Measurements from ENCODE around the gene NUDT4.

Gene NUDT4

DNA sequence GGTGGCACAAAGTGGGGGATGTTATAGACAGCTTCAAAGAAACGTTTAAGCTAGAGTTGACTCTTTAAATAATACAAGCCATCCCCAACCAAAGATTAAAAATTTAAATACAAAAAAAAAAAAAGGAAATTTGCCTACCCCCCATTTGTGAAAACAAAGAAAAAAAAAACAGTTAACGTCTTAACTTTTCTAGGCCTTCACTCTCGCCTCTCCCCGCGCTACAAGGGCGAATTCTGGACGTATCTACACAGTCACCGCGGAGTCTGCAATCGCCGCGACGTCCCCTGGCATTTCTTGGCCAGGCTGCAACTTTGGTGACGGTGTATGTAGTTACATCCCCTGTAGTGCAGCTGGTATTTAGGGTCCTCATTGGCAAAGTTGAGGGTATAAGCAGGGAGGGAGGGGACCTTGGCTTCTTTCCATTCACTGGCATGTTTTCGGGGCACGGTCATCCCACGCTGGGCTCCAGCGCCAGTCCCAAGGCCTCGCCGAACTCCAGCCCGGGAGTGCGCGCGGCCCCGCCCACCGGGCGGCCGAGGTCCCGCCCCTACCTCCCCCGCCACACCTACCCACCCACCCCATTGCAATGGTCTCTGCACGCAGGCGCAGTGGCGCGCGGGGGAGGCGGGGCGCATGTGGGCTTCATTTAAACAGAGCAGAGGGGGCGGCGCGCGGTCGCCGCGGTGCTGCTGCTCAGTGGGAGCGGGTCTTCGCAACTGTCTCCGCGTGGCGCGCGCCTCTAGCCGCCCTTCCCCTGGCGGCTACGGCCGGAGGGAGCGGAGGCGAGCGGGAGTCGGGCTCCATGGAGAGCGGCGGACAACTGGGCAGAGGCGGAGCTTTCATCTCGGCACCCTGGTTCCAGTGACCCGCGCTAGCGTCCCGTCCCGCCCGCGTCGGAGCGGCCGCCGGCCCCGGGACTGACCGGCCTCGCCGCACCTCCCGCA, at the start of gene NUDT4:
Gene NUDT4 (plus strand): TSS at position 674 of the 944 bp plus-strand sequence. CDS start 398 bp downstream, outside the sequence.
- DNase-seq (ENCODE audit: low read depth, low spot score), result no peak

DNA sequence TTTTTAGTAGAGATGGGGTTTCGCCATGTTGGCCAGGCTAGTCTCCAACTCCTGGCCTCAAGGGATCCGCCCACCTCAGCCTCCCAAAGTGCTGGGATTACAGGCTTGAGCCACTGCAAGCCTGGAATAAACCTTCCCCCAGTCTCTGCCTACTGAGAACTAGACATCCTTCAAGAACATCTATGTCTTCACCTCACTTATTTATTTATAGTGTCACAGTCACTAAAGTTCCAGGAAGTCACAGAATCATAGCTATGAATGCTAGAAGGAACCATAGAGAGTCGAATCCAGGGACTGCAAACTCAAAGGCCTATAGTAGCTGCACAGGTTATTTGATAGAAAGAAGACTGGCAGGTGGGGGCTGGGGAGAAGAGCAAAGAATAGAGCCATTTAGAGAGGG, 44.7 kb upstream of the NUDT4 start:
- no peak for DNase-seq (ENCODE audit: low read depth, low spot score)

DNA sequence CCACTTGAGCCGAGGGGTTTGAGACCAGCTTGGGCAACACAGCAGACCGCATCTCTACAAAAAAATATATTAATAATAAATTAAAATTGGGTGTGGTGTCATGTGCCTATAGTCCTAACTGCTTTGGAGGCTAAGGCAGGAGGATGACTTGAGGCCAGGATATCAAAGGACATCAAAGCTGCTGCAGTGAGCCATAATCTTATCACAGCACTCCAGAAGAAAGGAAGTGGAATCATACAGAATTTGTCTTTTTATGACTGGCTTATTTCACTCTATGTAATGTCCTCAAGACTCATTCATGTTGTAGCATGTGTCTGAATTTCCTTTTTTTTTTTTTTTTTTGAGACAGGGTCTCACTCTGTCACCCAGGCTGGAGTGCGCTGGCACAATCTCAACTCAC, 43.9 kb upstream of the NUDT4 start:
- DNase-seq (ENCODE audit: low read depth, low spot score), result no peak

DNA sequence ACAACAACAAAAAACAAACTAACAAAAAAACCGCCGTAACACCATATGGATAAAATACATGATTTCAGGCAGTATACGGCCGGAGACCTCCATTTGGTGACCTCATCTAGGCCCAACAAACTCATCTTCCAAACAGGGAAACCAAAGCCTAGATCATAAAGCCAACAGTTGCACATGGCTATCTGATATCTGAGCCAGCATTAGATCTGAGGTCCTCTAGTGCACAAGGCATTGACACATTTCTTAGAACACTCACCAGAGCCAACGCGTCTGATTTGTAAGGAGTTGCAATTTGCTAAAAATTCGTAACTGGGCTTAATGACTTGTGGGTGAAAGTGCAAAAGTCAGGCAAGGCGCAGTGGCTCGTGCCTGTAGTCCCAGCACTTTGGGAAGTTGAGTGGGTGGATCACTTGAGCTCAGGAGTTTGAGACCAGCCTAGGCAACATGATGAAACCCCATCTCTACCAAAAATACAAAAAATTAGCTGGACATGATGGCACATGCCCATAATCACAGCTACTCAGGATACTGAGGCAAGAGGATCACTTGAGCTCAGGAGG, 42.0 kb upstream of the NUDT4 start:
- DNase-seq (ENCODE audit: low read depth, low spot score), result no peak

DNA sequence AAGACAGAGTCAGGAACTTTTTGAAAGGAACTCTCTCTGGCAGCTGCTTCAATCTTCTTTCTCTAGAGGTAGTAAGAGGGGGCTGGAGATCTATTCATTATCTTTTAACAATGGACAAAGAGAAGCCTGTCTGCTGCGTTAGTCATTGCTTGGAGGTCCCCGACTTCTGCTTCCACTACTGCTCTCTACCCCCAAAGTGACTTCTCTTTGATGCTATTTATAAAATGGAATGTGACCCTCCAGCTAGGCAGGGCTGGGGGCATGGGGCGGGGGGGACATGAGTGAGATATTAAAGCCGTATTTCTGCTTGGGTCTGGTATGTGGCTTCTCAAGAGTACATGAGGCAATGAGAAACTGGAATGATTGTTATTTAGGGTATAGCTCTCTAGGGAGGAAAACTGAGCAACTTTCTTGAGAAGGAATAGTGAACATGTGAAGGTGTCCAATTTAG, 41.4 kb upstream of the NUDT4 start:
- DNase-seq (ENCODE audit: low read depth, low spot score), result no peak

DNA sequence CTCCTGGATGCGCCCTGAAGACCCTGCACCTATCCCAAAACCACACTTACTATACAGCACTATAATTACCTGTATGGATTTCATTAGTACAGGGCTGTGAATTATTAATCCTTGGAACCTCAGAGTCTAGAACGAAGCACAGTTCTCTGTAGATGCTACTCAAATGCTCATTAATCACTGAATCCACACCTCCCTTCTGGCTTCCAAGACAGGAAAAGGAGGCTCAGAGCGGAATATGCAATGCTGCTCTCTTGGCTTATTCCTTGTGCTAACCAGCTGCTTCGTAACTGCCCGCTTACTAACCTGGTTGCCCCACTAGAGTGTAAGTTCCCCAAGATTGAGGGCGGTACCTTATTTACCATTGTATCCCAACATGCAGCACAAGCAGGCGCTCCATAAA, 39.1 kb upstream of the NUDT4 start:
- no peak for DNase-seq (ENCODE audit: low read depth, low spot score)

DNA sequence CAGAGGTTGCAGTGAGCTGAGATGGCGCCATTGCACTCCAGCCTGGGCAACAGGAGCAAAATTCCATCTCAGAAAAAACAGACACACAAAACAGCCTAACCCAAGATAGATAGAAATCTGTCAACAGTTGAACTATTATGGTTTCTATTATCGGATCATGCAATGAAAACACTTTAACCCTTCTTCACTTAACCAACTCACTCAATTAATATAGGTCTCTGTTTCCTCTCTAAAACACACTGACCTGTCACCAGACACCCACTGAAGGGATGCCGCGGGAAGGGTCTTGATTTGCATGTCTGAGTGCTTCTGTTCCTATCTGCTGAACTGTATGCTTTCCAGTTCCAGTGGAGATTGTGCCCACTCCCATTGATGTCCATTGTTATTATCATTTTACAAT, 38.0 kb upstream of the NUDT4 start:
- no peak for DNase-seq (ENCODE audit: low read depth, low spot score)

DNA sequence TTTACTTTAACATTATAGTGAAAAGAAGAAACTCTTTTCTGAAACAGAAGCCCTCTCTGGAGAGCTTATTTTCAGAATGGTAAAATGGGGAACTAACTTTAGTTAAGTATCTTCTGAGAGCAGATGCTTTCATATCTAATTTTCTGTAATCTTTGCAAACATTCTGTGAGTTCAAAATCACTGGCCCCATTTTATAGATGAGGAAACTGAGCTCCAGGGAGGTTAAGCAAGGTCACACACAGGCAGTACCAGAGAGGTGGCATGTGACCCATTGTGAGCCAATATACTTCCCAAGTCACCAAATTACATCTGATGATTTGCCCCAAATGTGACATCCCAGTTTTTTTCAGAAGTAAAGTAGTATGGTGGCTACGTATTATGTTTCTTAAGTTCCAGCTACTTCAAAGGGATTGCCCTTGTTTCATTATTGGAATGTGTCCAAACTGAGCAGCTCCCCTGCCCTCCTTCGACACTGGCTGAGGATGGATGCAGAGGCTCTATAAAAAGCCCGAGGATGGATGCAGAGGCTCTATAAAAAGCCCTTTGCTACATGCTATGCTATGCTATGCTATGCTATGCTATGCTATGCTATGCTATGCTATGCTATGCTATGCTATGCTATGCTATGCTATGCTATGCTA, 36.2 kb upstream of the NUDT4 start:
- no peak for DNase-seq (ENCODE audit: low read depth, low spot score)

DNA sequence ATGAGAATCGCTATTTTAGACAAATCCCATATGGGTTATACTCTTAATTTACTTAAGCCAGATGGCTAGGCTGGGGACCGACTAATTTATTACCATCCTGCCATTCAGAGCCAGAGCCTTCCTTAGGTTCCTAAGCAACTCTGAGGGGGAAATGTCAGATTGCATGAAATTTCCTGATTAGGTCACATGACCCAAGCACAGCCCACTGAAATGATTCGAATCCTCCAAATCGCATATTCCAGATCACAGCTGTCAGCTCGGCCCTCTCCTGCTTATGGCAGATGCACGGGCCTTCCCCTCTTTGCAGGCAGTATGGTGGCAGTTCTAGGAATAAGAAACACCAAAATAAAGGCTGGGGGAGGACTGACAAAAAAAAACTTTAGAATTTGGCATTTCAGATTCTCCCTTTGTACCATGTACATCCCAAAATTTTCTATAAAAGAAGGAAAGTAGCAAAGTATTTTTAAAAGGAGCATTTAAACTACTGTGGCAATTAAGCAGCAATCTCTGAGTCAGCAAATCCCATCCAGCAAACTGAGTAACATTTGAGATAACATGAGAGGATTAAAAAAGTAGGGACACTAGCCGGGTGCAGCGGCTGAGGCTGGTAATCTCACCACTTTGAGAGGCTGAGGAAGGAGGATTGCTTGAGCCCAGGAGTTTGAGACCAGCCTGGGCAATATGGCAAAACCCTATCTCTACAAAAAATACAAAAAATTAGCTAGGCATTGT, 30.5 kb upstream of the NUDT4 start:
- no peak for DNase-seq (ENCODE audit: low read depth, low spot score)

DNA sequence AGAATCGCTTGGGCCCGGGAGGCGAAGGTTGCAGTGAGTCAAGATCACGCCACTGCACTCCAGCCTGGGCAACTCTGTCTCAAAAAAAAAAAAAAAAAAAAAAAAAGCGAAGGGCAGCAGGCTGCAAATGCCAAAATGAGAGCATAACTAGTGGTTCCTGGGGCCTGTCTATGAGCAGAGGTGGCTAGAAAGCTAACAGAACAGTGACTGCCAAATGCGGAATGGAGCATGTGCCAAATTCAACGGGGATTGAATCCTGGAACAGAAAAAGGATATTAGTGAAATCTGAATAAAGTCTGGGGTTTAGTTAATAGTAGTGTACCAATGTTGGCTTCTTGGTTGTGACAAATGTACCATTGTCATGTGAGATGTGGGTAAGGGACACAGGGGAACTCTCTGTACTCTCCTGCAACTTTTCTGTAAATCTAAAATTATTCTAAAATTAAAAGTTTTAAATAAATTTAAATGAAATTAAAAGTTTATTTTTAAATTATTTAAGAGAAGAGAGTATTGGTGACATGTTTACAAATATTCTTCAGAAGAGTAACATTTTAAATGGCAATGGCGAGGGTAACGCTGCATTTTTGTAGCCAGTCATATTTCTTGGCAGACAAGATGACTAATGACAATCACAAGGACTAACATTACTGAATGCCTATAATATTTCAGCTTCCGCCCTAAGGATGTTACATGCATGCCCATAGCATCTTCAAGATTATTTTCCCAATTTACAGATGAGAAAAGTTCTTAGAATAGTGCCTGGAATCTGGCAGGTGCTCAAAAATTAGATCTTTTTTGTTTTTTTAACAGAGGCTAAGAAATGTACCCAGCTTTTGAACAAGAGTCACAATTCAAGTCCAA, 28.9 kb upstream of the NUDT4 start:
- no peak for DNase-seq (ENCODE audit: low read depth, low spot score)

DNA sequence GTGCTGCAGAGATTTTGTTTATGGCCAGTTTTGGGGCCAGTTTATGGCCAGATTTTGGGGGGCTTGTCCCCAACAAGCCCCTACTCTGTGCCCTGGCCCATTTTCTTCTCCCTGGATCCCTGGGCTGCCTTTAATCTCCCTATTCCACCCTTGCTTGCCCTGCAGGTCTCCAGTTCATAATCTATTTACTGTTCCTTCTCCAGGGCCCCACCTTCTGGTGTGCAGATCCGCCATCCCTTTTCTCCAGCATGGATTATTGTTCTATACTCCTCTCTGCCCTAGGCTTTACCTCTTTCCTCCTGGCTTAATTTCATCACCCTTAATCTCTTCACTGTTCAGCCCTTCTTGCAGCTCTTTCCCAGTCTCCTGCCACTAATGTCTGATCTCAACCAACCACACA, 26.0 kb upstream of the NUDT4 start:
- no peak for DNase-seq (ENCODE audit: low read depth, low spot score)

DNA sequence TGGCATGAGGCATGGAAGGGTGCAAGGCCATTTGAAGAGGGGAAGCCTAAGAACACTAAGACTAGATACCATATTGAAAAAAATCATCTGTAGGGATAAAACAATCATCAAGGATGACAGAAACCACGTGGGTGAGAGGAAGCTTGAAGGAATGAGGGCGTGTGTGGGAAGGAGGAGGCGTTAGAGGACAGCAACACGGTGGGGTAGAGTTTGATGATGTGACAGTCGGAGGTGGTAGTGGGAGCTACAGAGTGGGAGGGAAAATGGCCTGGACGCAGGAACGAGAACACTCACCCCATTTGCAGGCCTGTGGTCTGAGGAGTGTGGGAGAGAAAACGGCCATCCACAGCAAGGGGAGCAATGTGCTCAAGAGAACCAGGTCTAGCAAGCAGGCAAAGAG, 25.4 kb upstream of the NUDT4 start:
- DNase-seq (ENCODE audit: low read depth, low spot score), result no peak

DNA sequence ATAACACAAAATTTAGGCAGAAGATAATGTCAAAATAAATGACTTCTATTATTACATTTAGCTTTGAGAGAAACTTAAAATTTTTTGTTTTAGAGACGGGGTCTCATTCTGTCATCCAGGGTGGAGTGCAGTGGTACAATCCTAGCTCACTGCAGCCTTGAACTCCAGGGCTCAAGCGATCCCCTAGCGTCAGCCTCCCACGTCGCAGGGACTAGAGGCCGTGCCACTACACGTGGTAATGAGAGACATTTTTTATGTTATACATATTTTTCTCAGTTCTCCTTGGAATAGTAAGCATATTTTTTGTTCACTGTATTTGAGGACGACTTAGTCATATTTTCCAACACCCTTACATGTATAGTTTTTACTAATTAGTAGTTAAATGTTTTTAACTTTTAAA, 21.5 kb upstream of the NUDT4 start:
- DNase-seq (ENCODE audit: low read depth, low spot score), result no peak

DNA sequence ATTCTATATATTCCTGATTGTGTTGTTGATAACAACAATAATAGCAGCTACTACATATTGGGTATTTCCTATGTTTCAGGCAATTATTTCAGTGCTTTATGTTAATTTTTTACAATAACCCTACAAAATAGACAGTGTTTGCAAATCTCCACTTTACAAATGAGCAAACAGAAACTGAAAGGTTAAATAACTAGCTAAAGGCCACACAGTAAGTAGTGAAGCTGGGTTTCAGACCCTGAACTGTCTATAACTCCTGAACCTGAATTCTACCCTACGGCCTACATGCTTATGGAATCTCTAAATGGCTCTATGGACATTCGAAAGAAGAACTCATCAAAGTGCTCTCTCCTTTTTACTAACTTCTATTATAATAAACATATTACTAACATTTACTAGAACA, 19.7 kb upstream of the NUDT4 start:
- DNase-seq (ENCODE audit: low read depth, low spot score), result no peak

DNA sequence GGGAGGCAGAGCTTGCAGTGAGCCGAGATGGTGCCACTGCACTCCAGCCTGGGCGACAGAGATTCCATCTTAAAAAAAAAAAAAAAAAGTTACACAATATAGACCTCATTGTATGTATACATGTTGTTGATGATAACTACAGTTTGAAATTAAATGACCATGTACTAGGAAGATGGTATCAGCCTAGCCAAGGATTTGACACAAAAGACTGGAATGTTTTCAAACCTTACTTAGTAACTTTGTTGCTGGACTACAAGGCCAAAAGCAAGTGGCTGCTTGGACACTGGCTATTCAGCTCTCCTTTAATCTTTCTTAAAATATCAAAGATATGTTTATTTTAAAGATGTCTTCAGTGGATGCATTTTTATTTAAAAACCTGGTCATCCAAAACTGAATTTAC, 18.9 kb upstream of the NUDT4 start:
- no peak for DNase-seq (ENCODE audit: low read depth, low spot score)

DNA sequence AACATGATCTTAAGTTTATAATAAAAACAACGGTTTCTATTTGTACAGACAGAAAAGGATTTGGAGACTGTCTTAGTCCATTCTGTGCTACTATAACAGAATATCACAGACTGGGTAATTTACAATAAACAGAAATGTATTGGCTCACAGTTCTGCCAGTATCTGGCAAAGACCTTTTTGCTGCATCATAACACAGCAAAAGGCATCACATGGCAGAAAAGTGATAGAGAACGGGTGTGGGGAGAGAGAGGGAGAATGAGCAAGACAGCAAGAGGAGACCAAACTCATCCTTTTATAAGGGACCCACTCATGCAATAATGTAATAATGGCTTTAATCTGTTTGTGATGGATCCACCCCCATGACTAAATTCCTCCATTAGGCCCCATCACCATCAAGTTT, 17.0 kb upstream of the NUDT4 start:
- DNase-seq (ENCODE audit: low read depth, low spot score), result no peak

DNA sequence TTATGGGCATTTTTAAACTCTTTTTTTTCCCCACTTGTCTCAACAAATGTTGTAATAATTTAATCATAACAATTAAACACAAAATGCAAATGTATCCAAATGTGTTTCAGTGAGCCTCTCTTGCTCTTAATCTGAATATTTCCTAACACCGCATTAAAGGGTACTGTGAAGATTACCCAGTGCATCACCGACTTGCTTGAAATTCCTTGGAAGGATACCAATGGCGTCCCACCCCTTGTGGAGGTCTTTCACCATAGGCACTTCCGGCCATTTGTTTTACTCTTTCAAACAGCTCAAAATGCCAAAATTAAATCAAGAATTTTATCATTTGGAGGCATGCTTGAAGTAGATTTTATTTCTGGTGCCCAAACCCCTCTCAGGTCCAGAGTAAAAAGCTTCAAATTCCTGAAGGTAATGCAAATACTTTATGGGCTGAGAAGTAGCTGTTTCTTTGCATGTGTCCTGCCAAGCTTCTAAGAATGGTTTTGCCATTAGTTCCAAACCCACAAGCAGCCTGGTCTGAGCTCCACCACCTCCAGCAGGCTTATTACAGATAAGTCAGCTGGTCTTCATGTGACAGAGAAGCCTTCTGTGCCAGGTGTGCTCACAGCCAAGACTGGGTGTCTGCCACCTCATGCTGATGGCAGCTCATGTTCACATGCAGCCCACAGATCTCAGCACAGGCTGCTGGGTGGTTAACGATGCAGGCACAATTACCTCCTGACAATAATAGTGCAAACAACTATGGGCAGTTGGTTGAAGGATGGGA, 16.4 kb upstream of the NUDT4 start:
- no peak for DNase-seq (ENCODE audit: low read depth, low spot score)

DNA sequence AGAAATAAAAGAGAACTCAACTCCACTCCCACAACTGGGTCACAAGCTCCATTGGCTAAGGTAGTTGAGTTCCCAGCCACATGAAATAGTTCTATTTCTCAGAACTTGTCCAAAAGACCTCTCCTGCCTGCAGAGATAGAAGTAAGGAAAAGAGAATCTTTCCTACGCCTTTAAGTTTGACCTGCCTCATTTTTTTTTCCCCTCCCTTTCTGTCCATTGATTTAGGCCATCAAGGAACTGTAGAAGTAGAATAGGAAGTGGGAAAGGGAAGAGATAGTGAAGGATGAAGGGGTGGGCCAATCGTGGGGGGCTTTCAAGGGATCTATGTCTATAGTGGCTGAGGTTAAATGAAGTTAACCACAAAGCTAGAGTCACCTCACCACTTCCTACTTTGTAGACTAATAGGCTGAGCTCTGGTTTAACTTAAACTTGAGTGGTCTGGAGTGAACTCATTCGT, 13.9 kb upstream of the NUDT4 start:
- DNase-seq (ENCODE audit: low read depth, low spot score), result no peak

DNA sequence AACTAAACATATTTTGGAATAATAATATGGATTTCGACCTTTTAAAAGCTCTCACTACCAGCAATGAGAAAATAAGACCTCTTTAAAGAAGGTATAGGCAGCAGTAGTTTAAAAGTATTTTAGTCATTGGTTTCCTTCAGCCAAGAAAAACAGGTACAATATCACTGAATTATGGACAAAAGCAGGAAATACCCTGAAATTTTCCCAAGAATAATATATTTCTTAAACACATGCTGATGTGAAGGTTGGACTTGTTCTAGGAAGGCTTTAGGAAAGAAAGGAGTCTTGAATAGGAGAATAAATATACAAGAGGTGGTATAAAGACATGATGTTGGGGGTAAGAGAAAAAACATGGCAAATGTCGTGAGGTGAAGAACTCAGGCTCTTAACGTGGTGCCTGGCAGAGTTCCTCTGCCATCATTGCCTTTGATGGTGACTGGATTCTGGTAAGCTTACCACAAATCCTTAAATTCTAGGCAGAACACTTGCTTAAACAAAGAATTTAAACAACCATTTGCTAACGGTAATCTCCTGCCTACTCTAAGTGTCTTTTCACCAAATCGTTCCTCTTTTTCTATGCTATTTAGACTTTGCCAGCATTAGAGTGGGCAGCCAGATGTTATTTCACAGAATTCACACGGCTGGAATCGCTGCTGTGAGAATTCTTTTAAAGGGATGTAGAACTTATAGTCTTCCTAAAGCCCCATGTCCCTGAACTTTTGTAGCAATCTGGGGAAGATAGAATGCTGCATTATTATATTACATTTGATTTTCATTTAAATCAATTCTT, 11.9 kb upstream of the NUDT4 start:
- DNase-seq (ENCODE audit: low read depth, low spot score), result no peak
